OCI-LY1 (cell line): ENCODE results near the gene ZCCHC17.

ENCODE experiments used
- H2AFZ ChIP-seq: fragments of 200-600 bp; sonication (generic), shearing (Covaris generic); 2 replicates; pipeline ENCODE4 v1.6.0; 2014; ENCODE audit warnings: antibody characterized with exemption, mild to moderate bottlenecking, low read length
- H3F3A ChIP-seq: fragments of 200-600 bp; sonication (generic), shearing (Covaris generic); 2 replicates; pipeline ENCODE4 v1.6.0; 2014; ENCODE audit warnings: mild to moderate bottlenecking, antibody characterized with exemption, low read length, moderate library complexity; ENCODE audit not compliant: insufficient read depth
- H3K27ac ChIP-seq: fragments of 200-600 bp; sonication (generic); 2 replicates; pipeline ENCODE4 v1.5.1; 2014; ENCODE audit warnings: low read length, mixed run types, mild to moderate bottlenecking, low read depth; ENCODE audit not compliant: poor library complexity, severe bottlenecking
- H3K27me3 ChIP-seq: fragments of 200-600 bp; sonication (generic); 2 replicates; pipeline ENCODE4 v1.6.0; 2014; ENCODE audit warnings: antibody characterized with exemption, mild to moderate bottlenecking, low read length, moderate library complexity; ENCODE audit not compliant: insufficient read depth
- H3K36me3 ChIP-seq: fragments of 200-600 bp; sonication (generic); 2 replicates; pipeline ENCODE4 v1.6.1; 2014; ENCODE audit warnings: mild to moderate bottlenecking, antibody characterized with exemption, low read length, moderate library complexity, mixed read lengths; ENCODE audit not compliant: insufficient read depth
- H3K4me1 ChIP-seq: fragments of 200-600 bp; sonication (generic); 2 replicates; pipeline ENCODE4 v1.5.1; 2014; ENCODE audit warnings: mild to moderate bottlenecking, low read length, moderate library complexity; ENCODE audit not compliant: insufficient read depth, severe bottlenecking
- H3K4me2 ChIP-seq: fragments of 200-600 bp; sonication (generic), shearing (Covaris generic); 2 replicates; pipeline ENCODE4 v1.6.1; 2014; ENCODE audit warnings: low read length
- H3K4me3 ChIP-seq: fragments of 200-600 bp; sonication (generic); 2 replicates; pipeline ENCODE4 v1.5.1; 2014; ENCODE audit warnings: low read length, low read depth, mild to moderate bottlenecking, mixed read lengths; ENCODE audit not compliant: poor library complexity, severe bottlenecking
- H3K79me2 ChIP-seq: fragments of 200-600 bp; shearing (Covaris generic); 2 replicates; pipeline ENCODE4 v1.6.1; 2016; ENCODE audit warnings: mixed run types, low read length, mixed read lengths; ENCODE audit not compliant: insufficient read depth
- H3K9ac ChIP-seq: fragments of 200-600 bp; sonication (generic), shearing (Covaris generic); 2 replicates; pipeline ENCODE4 v1.6.1; 2014; ENCODE audit warnings: mild to moderate bottlenecking, low read length, mixed read lengths
- H3K9me2 ChIP-seq: fragments of 200-600 bp; sonication (generic), shearing (Covaris generic); 2 replicates; pipeline ENCODE4 v1.6.1; 2014; ENCODE audit warnings: low read depth, mild to moderate bottlenecking, low read length, mixed read lengths
- H3K9me3 ChIP-seq: fragments of 200-600 bp; shearing (Covaris generic); 2 replicates; pipeline ENCODE4 v1.6.1; 2014; ENCODE audit warnings: low read length, mixed read lengths
- H4K20me1 ChIP-seq: fragments of 200-600 bp; sonication (generic), shearing (Covaris generic); 2 replicates; pipeline ENCODE4 v1.6.0; 2016; ENCODE audit warnings: mild to moderate bottlenecking, low read length; ENCODE audit not compliant: insufficient read depth
- EZH2 ChIP-seq: fragments of 200-600 bp; sonication (generic), shearing (Covaris generic); IDR thresholded peaks from 2 replicates; pipeline ENCODE4 v1.8.0; 2017; ENCODE audit warnings: borderline replicate concordance, mixed run types, mild to moderate bottlenecking, antibody characterized with exemption, low read length, moderate library complexity, mixed read lengths
- TF ChIP-seq, protein P1 (sequence below): fragments of 200-600 bp; sonication (generic), shearing (Covaris generic); IDR thresholded peaks from 2 replicates; pipeline ENCODE4 v1.5.1; 2017; ENCODE audit warnings: mild to moderate bottlenecking, antibody characterized with exemption, low read length, moderate library complexity, mixed read lengths

Gene ZCCHC17

GRCh38 chr1:31345635-31346034 lies 48.8 kb downstream of the ZCCHC17 start:
- Histone ChIP-seq H3K9ac (no peak overlapping the region), H4K20me1 (no peaks in the 10 kb centered on the region), H3K9me2 (no peaks in the 10 kb centered on the region), H3K4me3 (no peak overlapping the region), H3K27me3 (no peaks in the 10 kb centered on the region), H3F3A (no peaks in the 10 kb centered on the region), H2AFZ (no peak overlapping the region), H3K9me3 (no peaks in the 10 kb centered on the region), H3K36me3 (peaks cover 19% of the 10 kb centered on the region; the same call in 1 of the 2 replicates), H3K27ac (no peak overlapping the region), H3K4me1 (peaks cover 20% of the 10 kb centered on the region), H3K4me2 (no peak overlapping the region), H3K79me2 (no peaks in the 10 kb centered on the region)
- TF ChIP-seq, protein P1, sequence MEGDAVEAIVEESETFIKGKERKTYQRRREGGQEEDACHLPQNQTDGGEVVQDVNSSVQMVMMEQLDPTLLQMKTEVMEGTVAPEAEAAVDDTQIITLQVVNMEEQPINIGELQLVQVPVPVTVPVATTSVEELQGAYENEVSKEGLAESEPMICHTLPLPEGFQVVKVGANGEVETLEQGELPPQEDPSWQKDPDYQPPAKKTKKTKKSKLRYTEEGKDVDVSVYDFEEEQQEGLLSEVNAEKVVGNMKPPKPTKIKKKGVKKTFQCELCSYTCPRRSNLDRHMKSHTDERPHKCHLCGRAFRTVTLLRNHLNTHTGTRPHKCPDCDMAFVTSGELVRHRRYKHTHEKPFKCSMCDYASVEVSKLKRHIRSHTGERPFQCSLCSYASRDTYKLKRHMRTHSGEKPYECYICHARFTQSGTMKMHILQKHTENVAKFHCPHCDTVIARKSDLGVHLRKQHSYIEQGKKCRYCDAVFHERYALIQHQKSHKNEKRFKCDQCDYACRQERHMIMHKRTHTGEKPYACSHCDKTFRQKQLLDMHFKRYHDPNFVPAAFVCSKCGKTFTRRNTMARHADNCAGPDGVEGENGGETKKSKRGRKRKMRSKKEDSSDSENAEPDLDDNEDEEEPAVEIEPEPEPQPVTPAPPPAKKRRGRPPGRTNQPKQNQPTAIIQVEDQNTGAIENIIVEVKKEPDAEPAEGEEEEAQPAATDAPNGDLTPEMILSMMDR, result no peak
- TF ChIP-seq EZH2, result no peak

DNA sequence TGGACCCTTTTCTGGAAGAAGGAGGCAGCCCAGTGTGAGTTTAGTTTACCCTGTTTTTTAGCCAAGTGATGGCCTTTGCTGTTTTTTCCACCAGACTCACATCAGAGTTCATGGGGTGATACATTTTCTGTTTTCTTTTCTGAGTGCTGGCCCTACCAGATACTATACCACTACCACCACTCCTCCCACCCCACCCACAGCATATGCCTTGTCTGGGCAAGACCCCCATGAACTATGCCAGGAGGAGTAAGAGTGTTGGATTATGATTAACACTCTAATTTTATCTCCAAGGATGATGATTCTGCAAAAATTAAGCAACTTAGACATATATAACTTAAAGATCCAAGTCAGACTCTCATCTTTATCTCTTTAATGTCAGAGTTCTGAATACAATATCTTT lies 50.0 kb downstream of the ZCCHC17 start:
- H3K36me3 ChIP-seq, result peaks cover 27% of the 10 kb centered on the region; the same call in 1 of the 2 replicates
- no peaks in the 10 kb centered on the region for H3K9me3 ChIP-seq
- TF ChIP-seq EZH2, result no peak
- TF ChIP-seq, protein P1, result no peak
- H4K20me1 ChIP-seq, result no peaks in the 10 kb centered on the region
- no peaks in the 10 kb centered on the region for H3F3A ChIP-seq
- no peak overlapping the region for H3K4me2 ChIP-seq
- no peak overlapping the region for H3K27ac ChIP-seq
- no peak overlapping the region for H3K9ac ChIP-seq
- H3K79me2 ChIP-seq, result no peaks in the 10 kb centered on the region
- H3K27me3 ChIP-seq, result no peaks in the 10 kb centered on the region
- H3K9me2 ChIP-seq, result no peaks in the 10 kb centered on the region
- peaks cover 20% of the 10 kb centered on the region for H3K4me1 ChIP-seq
- no peak overlapping the region for H2AFZ ChIP-seq
- H3K4me3 ChIP-seq, result no peak overlapping the region

- TF ChIP-seq, protein P1, result no peak
- TF ChIP-seq EZH2, result no peak
- no peak overlapping the region; the same call in 1 of the 2 replicates for H3K4me2 ChIP-seq
- H3K9ac ChIP-seq, result no peak overlapping the region
These were observed 51.6 kb downstream of the ZCCHC17 start for GRCh38 chr1:31348449-31348848.

More at GRCh38 chr1:31348449-31348848, 51.6 kb downstream of the ZCCHC17 start:
- no peaks in the 10 kb centered on the region for H3K27me3 ChIP-seq
- H3K79me2 ChIP-seq, result no peaks in the 10 kb centered on the region
- no peaks in the 10 kb centered on the region for H3K9me2 ChIP-seq
- no peak overlapping the region for H3K4me3 ChIP-seq
- no peaks in the 10 kb centered on the region for H3F3A ChIP-seq
- H3K36me3 ChIP-seq, result peaks cover 44% of the 10 kb centered on the region
- H3K27ac ChIP-seq, result peak overlapping the region; percentile 65
- peaks cover 20% of the 10 kb centered on the region for H3K4me1 ChIP-seq
- no peaks in the 10 kb centered on the region for H4K20me1 ChIP-seq
- no peaks in the 10 kb centered on the region for H3K9me3 ChIP-seq
- H2AFZ ChIP-seq, result no peak overlapping the region
